Islet precursor cell (in vitro differentiated cells): ENCODE measurements around the gene PC.
"Not testable (repeated sequence)": the region's sequence is repeated elsewhere in the genome, so short reads cannot be mapped to it uniquely, and the experiment has no call there.

ENCODE experiments used
- DNase-seq: peaks from one replicate; pipeline ENCODE4 v3.0.0-alpha.2; 2018

Gene PC

DNA sequence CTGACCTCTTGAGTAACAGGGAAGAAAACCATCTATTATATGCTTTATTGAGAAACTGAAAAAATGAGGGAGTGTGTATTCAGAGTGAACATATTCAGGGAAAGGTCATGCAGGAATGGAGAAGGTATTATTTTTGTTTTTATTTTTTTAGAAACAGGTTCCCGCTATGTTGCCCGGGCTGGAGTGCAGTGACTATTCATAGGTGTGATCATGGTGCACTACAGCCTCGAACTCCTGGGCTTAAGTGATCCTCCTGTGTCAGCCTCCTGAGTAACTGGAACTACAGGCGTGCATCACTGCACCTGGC lies 123.7 kb downstream of the PC start:
- peak; percentile 7 for DNase-seq

DNA sequence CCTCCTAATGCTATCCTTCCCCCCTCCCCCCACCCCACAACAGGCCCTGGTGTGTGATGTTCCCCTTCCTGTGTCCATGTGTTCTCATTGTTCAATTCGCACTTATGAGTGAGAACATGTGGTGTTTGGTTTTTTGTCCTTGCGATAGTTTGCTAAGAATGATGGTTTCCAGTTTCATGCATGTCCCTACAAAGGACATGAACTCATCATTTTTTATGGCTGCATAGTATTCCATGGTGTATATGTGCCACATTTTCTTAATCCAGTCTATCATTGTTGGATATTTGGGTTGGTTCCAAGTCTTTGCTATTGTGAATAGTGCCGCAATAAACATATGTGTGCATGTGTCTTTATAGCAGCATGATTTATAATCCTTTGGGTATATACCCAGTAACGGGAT lies 133.6 kb downstream of the PC start:
- not testable (repeated sequence) for DNase-seq

DNA sequence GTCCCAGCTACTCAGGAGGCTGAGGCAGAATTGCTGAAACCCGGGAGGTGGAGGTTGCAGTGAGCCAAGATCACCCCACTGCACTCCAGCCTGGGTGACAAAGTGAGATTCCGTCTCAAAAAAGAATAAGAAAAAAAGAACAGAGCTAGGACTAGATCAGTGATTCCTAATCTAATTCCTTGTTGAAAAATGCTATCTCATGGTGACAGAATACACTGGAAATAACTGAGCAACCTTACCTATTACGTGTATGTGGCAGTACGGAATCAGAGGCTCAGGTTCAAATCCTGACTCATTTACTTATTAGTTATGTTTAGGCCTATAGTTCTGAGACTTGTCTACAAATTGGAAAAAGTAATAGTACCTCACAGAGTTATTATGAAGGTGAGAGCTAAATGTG lies 134.5 kb downstream of the PC start:
- no peak for DNase-seq

DNA sequence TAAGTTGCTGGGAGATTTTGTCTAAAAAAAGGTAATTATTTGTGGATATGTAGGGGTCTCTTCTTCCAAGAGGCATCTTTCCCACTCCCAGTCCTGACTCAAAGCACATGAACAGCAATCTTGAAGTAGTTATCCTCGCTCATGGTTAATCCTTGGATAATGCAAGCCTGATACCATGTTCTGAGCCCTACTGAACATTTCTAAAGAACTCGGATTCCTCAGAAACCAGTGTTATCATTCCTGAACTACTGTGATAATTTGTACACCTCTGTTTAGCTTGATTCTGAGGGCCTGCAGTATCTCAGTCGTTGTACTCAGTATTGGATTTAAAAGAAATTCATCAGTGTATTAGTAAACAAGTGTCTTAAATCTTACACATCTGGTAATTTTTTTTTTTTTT lies 137.3 kb downstream of the PC start:
- no peak for DNase-seq

DNA sequence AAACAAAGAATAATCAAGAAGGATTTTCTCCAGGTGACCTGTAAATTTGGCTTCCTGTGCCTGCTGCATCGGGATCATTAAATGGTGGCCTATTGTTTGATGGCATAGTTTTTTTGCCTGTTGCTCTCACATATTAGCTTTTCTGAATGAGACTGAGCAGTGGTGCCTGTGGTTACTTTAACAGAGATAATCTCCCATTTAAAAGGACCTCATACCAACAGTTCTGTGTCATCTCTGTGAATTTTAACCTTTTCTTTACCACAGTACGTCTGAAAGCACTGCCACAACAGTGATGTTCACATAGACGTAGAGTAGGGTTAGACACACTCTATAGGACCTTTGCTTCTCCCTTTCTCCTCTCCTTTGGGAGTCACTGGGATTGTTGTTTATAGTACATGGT lies 137.8 kb downstream of the PC start:
- DNase-seq = no peak

DNA sequence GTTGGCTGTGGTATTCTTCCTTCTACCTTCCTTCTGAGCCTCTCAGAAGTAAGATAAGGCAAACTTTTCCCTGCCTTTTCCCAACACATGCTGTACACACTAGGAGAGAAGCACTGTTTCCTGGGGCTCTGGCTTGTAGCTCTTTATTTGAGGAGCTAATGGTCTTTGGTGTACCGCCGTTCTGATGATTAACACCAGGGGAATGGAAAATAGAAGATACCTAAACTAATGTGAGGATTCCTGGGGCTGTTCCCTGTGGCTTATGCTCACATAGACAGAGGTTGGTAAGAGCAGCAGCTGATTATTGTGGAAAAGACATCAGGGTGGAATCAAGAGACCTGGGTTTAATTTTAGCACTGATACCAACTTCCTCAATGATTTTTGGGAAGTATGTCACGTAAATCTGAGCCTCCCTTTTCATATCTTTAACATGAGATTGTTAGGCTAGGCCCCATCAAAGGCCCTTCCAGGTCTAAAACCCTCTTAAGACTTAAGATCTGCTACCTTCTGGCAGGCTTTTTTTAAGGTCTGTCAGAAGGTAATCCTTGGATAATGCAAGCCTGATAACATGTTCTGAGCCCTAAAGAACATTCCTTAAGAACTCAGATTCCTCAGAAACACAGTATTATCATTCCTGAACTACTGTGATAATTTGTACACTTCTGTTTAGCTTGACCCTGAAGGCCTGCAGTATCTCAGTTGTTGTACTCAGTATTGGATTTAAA lies 139.8 kb downstream of the PC start:
- DNase-seq = no peak

DNA sequence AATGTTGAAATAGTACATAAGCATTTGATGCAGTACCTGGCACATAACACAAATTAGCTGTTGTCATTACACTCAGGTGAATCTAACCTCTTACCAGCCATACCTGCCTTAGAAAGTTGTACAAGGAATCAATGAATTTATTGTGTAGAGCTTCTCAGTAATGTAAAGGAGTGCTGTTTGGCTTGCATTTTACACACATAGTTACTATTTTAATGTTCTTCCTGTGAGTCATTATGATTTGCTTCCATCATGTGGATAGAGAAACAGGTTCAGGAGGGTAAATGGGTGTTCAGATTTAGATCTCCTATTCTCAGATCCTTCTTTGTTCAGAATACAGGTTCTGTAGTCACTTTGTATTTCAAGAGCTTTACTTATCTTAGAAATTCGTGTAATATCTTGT lies 142.5 kb downstream of the PC start:
- DNase-seq = no peak

DNA sequence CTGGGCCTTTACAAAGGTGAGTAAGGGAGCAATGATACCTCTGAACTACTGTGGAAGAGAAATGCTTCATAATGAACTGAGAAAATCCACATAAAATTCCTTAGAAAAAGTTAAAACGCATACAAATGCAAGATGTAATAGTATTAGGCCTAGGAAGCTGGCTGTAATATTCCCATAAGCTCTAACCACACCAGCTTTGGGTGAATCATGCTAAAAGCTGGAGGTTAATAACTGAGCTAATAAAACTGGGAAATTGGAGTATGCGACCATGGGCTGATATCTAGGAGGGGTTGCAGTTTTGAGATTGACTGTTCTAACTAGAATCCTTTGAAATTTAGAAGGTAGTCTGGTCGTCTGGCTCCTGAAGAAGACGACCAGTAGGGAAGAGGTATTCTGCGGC lies 143.5 kb downstream of the PC start:
- DNase-seq = no peak

DNA sequence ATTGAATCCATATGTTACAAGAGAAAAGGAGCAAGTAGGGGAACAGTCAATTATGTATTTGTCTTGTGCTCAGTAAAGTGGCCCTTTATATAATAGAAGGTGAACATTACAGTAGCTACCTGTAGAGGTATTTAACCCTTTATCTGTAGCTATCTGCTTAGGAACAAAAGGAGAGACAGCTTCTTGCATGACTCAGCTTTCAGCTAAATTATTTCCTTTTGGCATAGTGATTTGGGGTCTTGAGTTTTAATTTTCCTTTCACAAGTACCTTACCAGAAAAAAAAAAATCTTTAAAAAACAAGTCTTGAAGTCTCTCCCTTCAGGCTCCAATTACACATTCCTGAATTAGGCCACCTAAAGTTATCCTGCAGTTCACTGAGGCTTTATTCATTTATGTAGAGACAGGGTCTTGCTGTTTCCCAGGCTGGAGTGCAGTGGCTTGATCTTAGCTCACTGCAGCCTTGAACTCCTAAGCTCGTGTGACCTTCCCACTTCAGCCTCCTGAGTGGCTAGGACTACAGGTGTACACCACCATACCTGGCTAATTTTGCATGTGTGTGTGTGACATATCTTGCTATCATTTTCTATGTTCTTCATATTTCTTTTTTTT lies 147.5 kb downstream of the PC start:
- DNase-seq = no peak

DNA sequence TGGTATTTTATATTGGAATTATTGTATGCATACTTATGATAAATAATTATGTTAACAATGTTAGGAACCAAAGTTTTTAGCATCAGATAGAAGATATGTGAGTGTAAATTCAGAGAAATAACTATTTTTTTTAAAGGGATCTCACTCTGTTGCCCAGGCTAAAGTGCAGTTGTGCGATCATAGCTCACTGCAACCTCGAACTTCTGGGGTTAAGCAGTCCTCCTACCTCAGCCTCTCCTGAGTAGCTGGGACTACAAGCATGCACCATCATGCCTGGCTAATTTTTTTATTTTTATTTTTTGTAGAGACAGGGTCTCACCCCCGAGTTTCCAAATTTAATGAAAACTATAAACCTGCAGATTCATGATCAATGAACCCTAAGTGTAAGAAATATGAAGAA lies 148.6 kb downstream of the PC start:
- DNase-seq = no peak

DNA sequence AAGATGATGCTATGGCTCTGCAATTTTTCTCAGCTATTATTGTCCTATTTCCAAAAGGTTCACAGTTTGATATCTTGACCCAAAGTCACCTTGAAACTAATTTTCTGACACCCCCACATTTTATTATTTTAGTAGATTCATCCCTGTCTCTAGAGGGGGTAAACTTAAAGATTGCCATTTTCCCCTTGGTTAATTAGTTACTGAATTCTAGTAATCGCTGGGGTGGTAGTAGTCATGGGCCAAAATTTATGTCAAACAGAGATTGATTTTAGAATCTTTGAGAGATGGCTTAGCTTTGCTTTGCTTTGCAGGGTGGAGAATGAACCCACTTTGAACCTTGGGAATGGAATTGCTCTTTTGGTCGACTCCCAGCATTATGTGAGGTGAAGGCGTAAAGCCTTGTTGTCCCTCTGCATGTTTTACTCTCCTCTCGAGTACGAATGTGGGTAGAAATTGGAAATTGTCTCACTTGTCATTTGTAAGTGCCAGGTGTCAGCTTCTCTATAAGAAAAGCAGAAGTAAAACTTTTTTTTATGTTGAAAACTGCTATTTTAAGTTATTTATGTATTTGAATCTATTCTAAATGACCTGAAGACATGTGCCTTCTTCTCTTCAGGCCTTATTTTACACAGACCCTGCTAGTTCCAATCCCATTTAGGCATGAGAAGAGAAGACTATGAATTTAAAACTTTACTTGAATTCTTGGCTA lies 157.3 kb downstream of the PC start:
- no peak for DNase-seq

DNA sequence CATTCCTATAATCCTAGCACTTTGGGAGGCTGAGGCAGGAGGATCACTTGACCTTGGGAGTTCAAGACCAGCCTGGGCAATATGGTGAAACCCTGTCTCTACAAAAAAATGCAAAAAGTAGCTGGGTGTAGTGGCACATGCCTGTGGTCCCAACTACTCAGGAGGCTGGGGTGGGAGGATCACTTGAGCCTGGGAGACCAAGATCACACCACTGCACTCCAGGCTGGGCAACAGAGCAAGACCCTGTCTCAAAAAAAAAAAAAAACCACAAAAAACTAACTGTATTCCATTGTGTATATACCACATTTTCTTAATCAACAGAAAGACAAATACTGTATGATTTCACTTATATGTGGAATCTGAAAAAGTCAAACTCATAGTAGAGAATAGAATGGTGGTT lies 158.4 kb downstream of the PC start:
- DNase-seq = not testable (repeated sequence)
